Gastrocnemius medialis (tissue), 4 donors: ENCODE results near the gene GPRC6A. TPM values are rescaled to one million over a fixed set of nuclear protein-coding genes. Genes with fewer than 3 reads are reported as not detected.

Experiments used
- ATAC-seq, 2 donors: fragments of 150-250 bp; one replicate each; pipeline ENCODE4 v1.9.1; 2016
- DNase-seq, 2 donors: peaks; one replicate each; pipeline ENCODE4 v3.0.0-alpha.2; 2019
- H3K27ac ChIP-seq, 4 donors: fragments of 200-600 bp; sonication (generic); 1 replicate in 1 of 4; 2 replicates in 3 of 4; pipeline ENCODE4 v1.5.1; 2016 to 2018; ENCODE audit warnings: mild to moderate bottlenecking in 2 of 4, moderate library complexity in 1 of 4
- H3K27me3 ChIP-seq, 3 donors: fragments of 200-600 bp; sonication (generic) in 2 of 3; 1 replicate in 1 of 3; 2 replicates in 2 of 3; pipeline versions ENCODE4 v1.5.1 to v1.6.0; 2016 to 2019; ENCODE audit warnings: mild to moderate bottlenecking in 1 of 3, moderate library complexity in 1 of 3
- H3K36me3 ChIP-seq, 2 donors: fragments of 200-600 bp; sonication (generic) in 1 of 2; one replicate each; pipeline ENCODE4 v1.5.1; 2017 to 2018
- H3K4me1 ChIP-seq, 2 donors: fragments of 200-600 bp; sonication (generic) in 1 of 2; one replicate each; pipeline ENCODE4 v1.5.1; 2016 to 2017; ENCODE audit warnings: mild to moderate bottlenecking in 2 of 2
- H3K4me3 ChIP-seq, 4 donors: fragments of 200-600 bp; sonication (generic) in 3 of 4; 1 replicate in 1 of 4; 2 replicates in 3 of 4; pipeline ENCODE4 v1.5.1; 2016 to 2019; ENCODE audit warnings: mild to moderate bottlenecking in 2 of 4
- H3K9me3 ChIP-seq, 3 donors: fragments of 200-600 bp; sonication (generic) in 2 of 3; 1 replicate in 1 of 3; 2 replicates in 2 of 3; pipeline ENCODE4 v1.5.1; 2016 to 2019
- CTCF ChIP-seq, 5 experiments: fragments of 450-650 bp in 3 of 5; fragments of 200-600 bp in 2 of 5; sonication (generic) in 2 of 5; IDR thresholded peaks in 4 of 5; conservative IDR thresholded peaks in 1 of 5; 1 replicate in 4 of 5; 2 replicates in 1 of 5; pipeline ENCODE4 v1.5.1; 2016 to 2019; ENCODE audit warnings: antibody characterized with exemption in 5 of 5, mild to moderate bottlenecking in 3 of 5, moderate library complexity in 3 of 5
- POLR2A ChIP-seq, 2 donors: fragments of 450-650 bp; IDR thresholded peaks; one replicate each; pipeline ENCODE4 v1.6.1; 2017; ENCODE audit warnings: antibody characterized with exemption in 2 of 2, mild to moderate bottlenecking in 2 of 2, moderate library complexity in 2 of 2
- in situ Hi-C, 4 donors: fragments of 200-750 bp; cut with MboI; loops; one replicate each; pipeline versions ENCODE4 v1.15.0 to v1.8.0; 2017; ENCODE audit warnings: low sequenced_read_pairs in 4 of 4
- intact Hi-C: fragments of 100-400 bp; cut with DNase I; formaldehyde crosslinking; loops from one replicate; pipeline ENCODE4 v1.15.1; 2023; ENCODE audit warnings: low total_unique reads
- total RNA-seq, 4 donors: library from RNA; depleted of rRNA; stranded (reverse); fragments of >200 nt; gene quantifications; one replicate each; pipeline versions ENCODE4 v1.1.0 to v1.2.3, GENCODE V29; 2016

The GPRC6A gene
- total RNA-seq, 4 donors from 2014 or later, result not detected

- ATAC-seq (no peak), DNase-seq (no peak)
- TF ChIP-seq CTCF (IDR thresholded peaks at IDR 0.05 in 4 of 5, conservative IDR thresholded peaks at IDR 0.05 in 1 of 5), result no peak
- TF ChIP-seq POLR2A (IDR thresholded peaks at IDR 0.05), result no peak
- H3K9me3 ChIP-seq, result no peaks in the 10 kb centered on the region
- H3K27ac ChIP-seq, result no peak overlapping the region
- peaks cover 4 to 5% of the 10 kb centered on the region in 2 donors for H3K4me1 ChIP-seq
- intact Hi-C loops, result no loop called here
- H3K36me3 ChIP-seq, result no peaks in the 10 kb centered on the region
- H3K27me3 ChIP-seq, result peaks cover 27 to 44% (median 29%) of the 10 kb centered on the region in 3 donors
- H3K4me3 ChIP-seq, result no peak overlapping the region
- in situ Hi-C loops, result no loop called here
Observed at GRCh38 chr6:116872771-116873170, 43.9 kb upstream of the GPRC6A start.

DNA sequence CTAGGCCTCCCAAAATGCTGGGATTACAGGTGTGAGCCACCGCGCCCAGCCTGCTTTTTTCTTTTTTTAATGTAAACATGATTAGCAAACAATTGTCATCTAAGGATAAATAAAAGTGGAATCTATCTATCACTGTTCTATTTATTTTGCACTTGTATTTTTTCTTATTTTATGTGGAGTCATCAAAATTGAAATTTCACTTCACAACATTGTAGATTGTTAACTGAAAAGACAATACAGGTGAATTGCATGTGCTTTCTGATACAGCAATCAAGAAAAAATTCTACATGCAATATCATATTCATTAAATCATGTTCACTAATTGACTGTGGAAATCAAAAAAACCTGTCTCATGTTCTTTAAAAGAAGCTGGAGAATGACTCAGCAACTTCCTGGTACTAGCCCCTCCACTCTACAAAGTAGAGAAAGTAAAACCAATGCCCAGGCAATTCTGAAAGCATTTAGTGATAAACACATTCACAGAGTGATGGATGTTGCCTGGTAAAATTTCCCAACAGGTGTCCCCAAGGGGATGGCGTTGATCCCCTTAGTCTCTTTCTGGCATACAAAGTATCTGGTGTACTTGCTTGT, 37.5 kb upstream of the GPRC6A start:
- H3K27me3 ChIP-seq, result no peaks in the 10 kb centered on the region
- in situ Hi-C loops, result no loop called here

GRCh38 chr6:116859264-116859663, 30.4 kb upstream of the GPRC6A start:
- intact Hi-C loops, result no loop called here
- no peaks in the 10 kb centered on the region for H3K4me1 ChIP-seq
- H3K27me3 ChIP-seq, result no peaks in the 10 kb centered on the region
- no peak overlapping the region for H3K27ac ChIP-seq
- no peak for ATAC-seq
- no peaks in the 10 kb centered on the region for H3K36me3 ChIP-seq
- peaks cover 0 to 8% (median 0%) of the 10 kb centered on the region in 3 donors for H3K9me3 ChIP-seq
- no peak overlapping the region for H3K4me3 ChIP-seq
- TF ChIP-seq POLR2A (IDR thresholded peaks at IDR 0.05) (no peak), CTCF (IDR thresholded peaks at IDR 0.05 in 4 of 5, conservative IDR thresholded peaks at IDR 0.05 in 1 of 5) (no peak)
- DNase-seq, result no peak
- in situ Hi-C loops, result no loop called here

More for the DNA sequence above, 37.5 kb upstream of the GPRC6A start:
- no peak for ATAC-seq
- DNase-seq, result no peak
- no peaks in the 10 kb centered on the region for H3K9me3 ChIP-seq
- intact Hi-C loops, result no loop called here
- no peak overlapping the region for H3K27ac ChIP-seq
- H3K4me3 ChIP-seq, result no peak overlapping the region
- TF ChIP-seq POLR2A (IDR thresholded peaks at IDR 0.05), result no peak
- no peak for TF ChIP-seq CTCF (IDR thresholded peaks at IDR 0.05 in 4 of 5, conservative IDR thresholded peaks at IDR 0.05 in 1 of 5)
- no peaks in the 10 kb centered on the region for H3K36me3 ChIP-seq
- H3K4me1 ChIP-seq, result no peaks in the 10 kb centered on the region

- in situ Hi-C loops, result no loop called here
- no peak for ATAC-seq
Observed at GRCh38 chr6:116858060-116858459, 29.2 kb upstream of the GPRC6A start.

More at GRCh38 chr6:116858060-116858459, 29.2 kb upstream of the GPRC6A start:
- Histone ChIP-seq H3K27me3 (no peaks in the 10 kb centered on the region), H3K4me3 (no peak overlapping the region), H3K4me1 (no peaks in the 10 kb centered on the region), H3K36me3 (no peaks in the 10 kb centered on the region), H3K9me3 (peaks cover 0 to 8% (median 0%) of the 10 kb centered on the region in 3 donors), H3K27ac (no peak overlapping the region)
- no peak for TF ChIP-seq CTCF (IDR thresholded peaks at IDR 0.05 in 4 of 5, conservative IDR thresholded peaks at IDR 0.05 in 1 of 5)
- intact Hi-C loops, result no loop called here
- DNase-seq, result no peak
